GM18505 (cell line): Measurements from ENCODE around the gene WWC1.

ENCODE experiments used
- ATAC-seq: cut with Tn5 transposase; IDR thresholded peaks from one replicate; pipeline ENCODE4 v1.9.1; 2021; ENCODE audit not compliant: unreplicated experiment
- POLR2A ChIP-seq: IDR thresholded peaks from 4 replicates; pipeline ENCODE4 v1.6.1; 2011; ENCODE audit warnings: borderline replicate concordance; ENCODE audit not compliant: insufficient read depth, insufficient read length; ENCODE audit errors: extremely low read depth

WWC1 gene

GRCh38 chr5:168291964-168292785 is 730 bp downstream of the WWC1 start:
- peak; percentile 31 for ATAC-seq
- TF ChIP-seq POLR2A, result no peak

- no peak for ATAC-seq
- no peak for TF ChIP-seq POLR2A
Measured at GRCh38 chr5:168292786-168293696, 1.6 kb downstream of the WWC1 start.

GRCh38 chr5:168295574-168296201 is 4.2 kb downstream of the WWC1 start:
- no peak for TF ChIP-seq POLR2A
- no peak for ATAC-seq

GRCh38 chr5:168296682-168297081 is 5.2 kb downstream of the WWC1 start:
- no peak for TF ChIP-seq POLR2A
- no peak for ATAC-seq

- TF ChIP-seq POLR2A, result no peak
- no peak for ATAC-seq
Measured at GRCh38 chr5:168298949-168299348, 7.5 kb downstream of the WWC1 start.

GRCh38 chr5:168299372-168299771 is 7.9 kb downstream of the WWC1 start:
- ATAC-seq, result no peak
- TF ChIP-seq POLR2A, result no peak

- TF ChIP-seq POLR2A, result no peak
- ATAC-seq, result no peak
Measured at GRCh38 chr5:168300326-168301182, 9.1 kb downstream of the WWC1 start.

- TF ChIP-seq POLR2A, result no peak
- ATAC-seq, result no peak
Measured at GRCh38 chr5:168301593-168302390, 10.3 kb downstream of the WWC1 start.

GRCh38 chr5:168302785-168303184 is 11.3 kb downstream of the WWC1 start:
- no peak for ATAC-seq

GRCh38 chr5:168303393-168304025 is 12.1 kb downstream of the WWC1 start:
- no peak for ATAC-seq
- no peak for TF ChIP-seq POLR2A

More at GRCh38 chr5:168302785-168303184, 11.3 kb downstream of the WWC1 start:
- no peak for TF ChIP-seq POLR2A

- no peak for TF ChIP-seq POLR2A
- ATAC-seq, result no peak
Measured at GRCh38 chr5:168304349-168304748, 12.9 kb downstream of the WWC1 start.

GRCh38 chr5:168305281-168305680 is 13.8 kb downstream of the WWC1 start:
- TF ChIP-seq POLR2A, result no peak
- ATAC-seq, result no peak

GRCh38 chr5:168307022-168307421 is 15.6 kb downstream of the WWC1 start:
- no peak for ATAC-seq
- TF ChIP-seq POLR2A, result no peak
